B cell (primary cell): ENCODE results near the gene TLR5. TPM values are rescaled to one million over a fixed set of nuclear protein-coding genes. Genes with fewer than 3 reads are reported as not detected.

Experiments used
- ATAC-seq: fragments of 200-7000 bp; cut with Tn5 transposase; one replicate; pipeline ENCODE4 v1.10.0; 2021; ENCODE audit warnings: low read depth, mild to moderate bottlenecking, moderate number of reproducible peaks, moderate library complexity
- CTCF ChIA-PET: fragments of 350-600 bp; sonication (Branson Sonifier 250); formaldehyde crosslinking; loops from one replicate; lab custom pipeline; 2021; ENCODE audit warnings: antibody characterized with exemption, inconsistent platforms; lab: Charles Lee
- POLR2A ChIA-PET: fragments of 350-600 bp; sonication (Branson Sonifier 250); formaldehyde crosslinking; loops from one replicate; lab custom pipeline; 2021; ENCODE audit warnings: antibody characterized with exemption; lab: Charles Lee
- DNase-seq: peaks from one replicate; pipeline ENCODE4 v3.0.0; 2013
- H2AFZ ChIP-seq: 2 replicates; pipeline ENCODE4 v1.6.1; 2012; ENCODE audit warnings: mild to moderate bottlenecking, low read depth, low read length; ENCODE audit not compliant: insufficient read depth, poor library complexity, severe bottlenecking
- H3K27ac ChIP-seq, 2 donors: 1 replicate in 1 of 2; 2 replicates in 1 of 2; pipeline ENCODE4 v1.5.1; 2012 to 2013; ENCODE audit warnings: low read length in 2 of 2, mild to moderate bottlenecking in 2 of 2, moderate library complexity in 1 of 2
- H3K27me3 ChIP-seq, 4 experiments: fragments of 200-600 bp in 1 of 4; sonication (generic) in 1 of 4; replicated peaks in 1 of 4; 1 replicate in 2 of 4; 2 replicates in 2 of 4; pipeline versions ENCODE4 v1.6.1 to v1.7.0; 2013 to 2016; ENCODE audit warnings: low read length in 3 of 4, mild to moderate bottlenecking in 2 of 4, mixed read lengths in 1 of 4, moderate library complexity in 1 of 4; ENCODE audit not compliant: insufficient read depth in 4 of 4, control insufficient read depth in 3 of 4; ENCODE audit errors: control extremely low read depth in 1 of 4
- H3K36me3 ChIP-seq, 2 experiments: replicated peaks in 1 of 2; 1 replicate in 1 of 2; 2 replicates in 1 of 2; pipeline versions ENCODE4 v1.6.1 to v1.7.1; 2013; ENCODE audit warnings: low read length in 1 of 2; ENCODE audit not compliant: insufficient read depth in 2 of 2, control insufficient read depth in 1 of 2; ENCODE audit errors: control extremely low read depth in 1 of 2, extremely low read depth in 1 of 2
- H3K4me1 ChIP-seq, 2 donors: fragments of 200-600 bp in 1 of 2; sonication (generic) in 1 of 2; 1 replicate in 1 of 2; 2 replicates in 1 of 2; pipeline versions ENCODE4 v1.5.1 to v1.6.1; 2013 to 2017; ENCODE audit warnings: low read length in 2 of 2; ENCODE audit not compliant: control insufficient read depth in 2 of 2, insufficient read depth in 2 of 2
- H3K4me2 ChIP-seq: replicated peaks from 2 replicates; pipeline ENCODE3; 2012; ENCODE audit warnings: mild to moderate bottlenecking, low read depth, low read length; ENCODE audit not compliant: poor library complexity, severe bottlenecking
- H3K4me3 ChIP-seq, 5 experiments: fragments of 200-600 bp in 1 of 5; sonication (generic) in 1 of 5; 1 replicate in 3 of 5; 2 replicates in 2 of 5; pipeline versions ENCODE4 v1.5.1 to v1.7.0; 2011 to 2016; ENCODE audit warnings: low read length in 4 of 5, mild to moderate bottlenecking in 4 of 5, low read depth in 2 of 5, control low read depth in 1 of 5, moderate library complexity in 1 of 5; ENCODE audit not compliant: insufficient read depth in 1 of 5; ENCODE audit errors: control extremely low read depth in 1 of 5, extremely low read depth in 1 of 5
- H3K79me2 ChIP-seq: fragments of 200-600 bp; sonication (generic); one replicate; pipeline ENCODE4 v1.6.0; 2016; ENCODE audit warnings: low read length; ENCODE audit not compliant: control insufficient read depth, insufficient read depth
- H3K9ac ChIP-seq: fragments of 200-600 bp; sonication (generic); 2 replicates; pipeline ENCODE4 v1.6.1; 2017; ENCODE audit warnings: mild to moderate bottlenecking, low read length, moderate library complexity
- H3K9me3 ChIP-seq, 3 donors: one replicate each; pipeline versions ENCODE4 v1.6.1 to v1.7.1; 2013; ENCODE audit warnings: low read length in 2 of 3; ENCODE audit not compliant: control insufficient read depth in 2 of 3, insufficient read depth in 1 of 3; ENCODE audit errors: control extremely low read depth in 1 of 3
- H4K20me1 ChIP-seq: 2 replicates; pipeline ENCODE4 v1.6.0; 2012; ENCODE audit warnings: mild to moderate bottlenecking, low read length; ENCODE audit not compliant: insufficient read depth, control insufficient read depth, poor library complexity, severe bottlenecking
- H3K27ac Mint-ChIP-seq: one replicate; pipeline ENCODE4 v1.8.0; 2021; ENCODE audit warnings: mixed read lengths
- H3K27me3 Mint-ChIP-seq: one replicate; pipeline ENCODE4 v1.8.0; 2021; ENCODE audit warnings: mixed read lengths
- H3K4me1 Mint-ChIP-seq: one replicate; pipeline ENCODE4 v1.8.0; 2021; ENCODE audit warnings: mixed read lengths
- H3K4me3 Mint-ChIP-seq: one replicate; pipeline ENCODE4 v1.8.0; 2021; ENCODE audit warnings: mixed read lengths
- H3K9me3 Mint-ChIP-seq: one replicate; pipeline ENCODE4 v1.8.0; 2022; ENCODE audit warnings: mixed read lengths; ENCODE audit not compliant: insufficient read depth
- CTCF ChIP-seq: fragments of 200-600 bp; IDR thresholded peaks from one replicate; pipeline ENCODE4 v1.8.0; 2022; ENCODE audit warnings: antibody characterized with exemption, mild to moderate bottlenecking
- EZH2 ChIP-seq: IDR thresholded peaks from 2 replicates; pipeline ENCODE4 v1.6.1; 2012; ENCODE audit warnings: borderline replicate concordance, low read depth, mild to moderate bottlenecking, moderate library complexity, low read length; ENCODE audit not compliant: insufficient read depth, poor library complexity, severe bottlenecking
- WGBS: methylation state at CpG from one replicate; pipeline ENCODE4 v1.1.5; 2013; ENCODE audit warnings: missing lambda C conversion rate; ENCODE audit not compliant: insufficient coverage; 5-methylcytosine and 5-hydroxymethylcytosine counted together
- intact Hi-C: fragments of 100-400 bp; cut with micrococcal nuclease; formaldehyde crosslinking; loops from one replicate; pipeline ENCODE4 v1.10.0; 2022
- polyA plus RNA-seq: library from polyadenylated mRNA; depleted of rRNA; stranded (reverse); fragments of >200 nt; gene quantifications from 2 replicates; pipeline ENCODE4 v1.2.3, GENCODE V29; 2012
- total RNA-seq, 2 donors: library from RNA; stranded (reverse); fragments of 120-200 nt in 1 of 2; gene quantifications; 1 replicate in 1 of 2; 2 replicates in 1 of 2; pipeline versions ENCODE4 v1.2.3 to v1.2.4, GENCODE V29; 2013 to 2022

The TLR5 gene
- total and polyA plus RNA-seq, 2 donors (not counting 1 experiment from before 2014, with no cell fraction given), result 0.21 TPM; not detected in 1

- WGBS, result 72% methylated on average over 7 of the region's 10 CpGs
- peaks cover 2% of the 10 kb centered on the region for H3K9me3 Mint-ChIP-seq
- Histone ChIP-seq H3K79me2 (no peaks in the 10 kb centered on the region), H3K9ac (no peak overlapping the region), H3K27ac (no peak overlapping the region), H3K9me3 (no peaks in the 10 kb centered on the region), H2AFZ (no peak overlapping the region), H3K4me3 (no peak overlapping the region), H4K20me1 (no peaks in the 10 kb centered on the region), H3K4me2 (no peak overlapping the region), H3K4me1 (no peaks in the 10 kb centered on the region), H3K27me3 (no peaks in the 10 kb centered on the region), H3K36me3 (no peaks in the 10 kb centered on the region)
- peaks cover 6% of the 10 kb centered on the region for H3K27me3 Mint-ChIP-seq
- ATAC-seq (no peak), DNase-seq (no peak)
- ChIA-PET POLR2A (no interaction called here), CTCF (interaction anchor here (0.6 kb wide), 1 partner anchor 8 kb away, joined by 3 read pairs; no protein-coding TSS in a partner anchor)
- TF ChIP-seq EZH2, result no peak
- no peak for TF ChIP-seq CTCF
- H3K4me1 Mint-ChIP-seq, result no peaks in the 10 kb centered on the region
- no peak overlapping the region for H3K4me3 Mint-ChIP-seq
- intact Hi-C loops, result no loop called here
- no peak overlapping the region for H3K27ac Mint-ChIP-seq
Observed at GRCh38 chr1:223189903-223190724, 47.1 kb upstream of the TLR5 start.

GRCh38 chr1:223189525-223189902 is 46.5 kb upstream of the TLR5 start:
- Histone ChIP-seq H2AFZ (no peak overlapping the region), H3K79me2 (no peaks in the 10 kb centered on the region), H3K4me3 (no peak overlapping the region), H3K4me1 (no peaks in the 10 kb centered on the region), H3K4me2 (no peak overlapping the region), H3K36me3 (no peaks in the 10 kb centered on the region), H3K27ac (no peak overlapping the region), H4K20me1 (no peaks in the 10 kb centered on the region), H3K9ac (no peak overlapping the region), H3K9me3 (no peaks in the 10 kb centered on the region), H3K27me3 (no peaks in the 10 kb centered on the region)
- Mint-ChIP-seq H3K4me1 (no peaks in the 10 kb centered on the region), H3K27me3 (peaks cover 6% of the 10 kb centered on the region), H3K27ac (no peak overlapping the region), H3K4me3 (no peak overlapping the region), H3K9me3 (peaks cover 2% of the 10 kb centered on the region)
- intact Hi-C loops, result no loop called here
- ChIA-PET POLR2A (no interaction called here), CTCF (no interaction called here)
- TF ChIP-seq CTCF (no peak), EZH2 (no peak)
- DNase-seq, result no peak
- no peak for ATAC-seq
- WGBS, result 81% methylated on average over 4 of the region's 4 CpGs
